Psoas muscle (tissue), 8 donors: Measurements from ENCODE around the gene INSRR. TPM values are rescaled to one million over a fixed set of nuclear protein-coding genes. Genes with fewer than 3 reads are reported as not detected.

Experiments
- ATAC-seq, 4 donors: fragments of 200-7000 bp; cut with Tn5 transposase; one replicate each; pipeline ENCODE4 v1.9.1; 2020; ENCODE audit warnings: moderate library complexity in 3 of 4, mild to moderate bottlenecking in 2 of 4
- DNase-seq, 2 donors: peaks; one replicate each; pipeline ENCODE4 v3.0.0-alpha.2; 2020
- H3K27ac ChIP-seq: fragments of 200-600 bp; one replicate; pipeline ENCODE4 v1.8.0; 2022
- H3K27me3 ChIP-seq, 3 donors: fragments of 200-600 bp in 1 of 3; one replicate each; pipeline versions ENCODE4 v1.6.1 to v1.8.0; 2013 to 2022; ENCODE audit warnings: low read length in 2 of 3, mild to moderate bottlenecking in 2 of 3, moderate library complexity in 1 of 3; ENCODE audit not compliant: insufficient read depth in 3 of 3
- H3K36me3 ChIP-seq, 2 donors: fragments of 200-600 bp in 1 of 2; one replicate each; pipeline versions ENCODE4 v1.6.1 to v1.8.0; 2013 to 2022; ENCODE audit warnings: low read depth in 1 of 2, mild to moderate bottlenecking in 1 of 2, moderate library complexity in 1 of 2; ENCODE audit not compliant: insufficient read depth in 1 of 2
- H3K4me1 ChIP-seq: fragments of 200-600 bp; one replicate; pipeline ENCODE4 v1.8.0; 2022
- H3K4me3 ChIP-seq: fragments of 200-600 bp; one replicate; pipeline ENCODE4 v1.8.0; 2022; ENCODE audit warnings: mild to moderate bottlenecking
- H3K9me3 ChIP-seq: fragments of 200-600 bp; one replicate; pipeline ENCODE4 v1.8.0; 2022
- WGBS, 3 donors: extraction: QIAGEN DNeasy Blood & Tissue Kit; methylation state at CpG; one replicate each; pipeline versions ENCODE4 v1.1.6 to v1.1.7; 2013; 5-methylcytosine and 5-hydroxymethylcytosine counted together
- intact Hi-C, 2 donors: fragments of 100-400 bp; cut with DNase I; formaldehyde crosslinking; loops; one replicate each; pipeline versions ENCODE4 v1.11.0 to v1.14.2; 2022
- polyA plus RNA-seq, 3 donors: library from polyadenylated mRNA; stranded (reverse); fragments of 200-250 nt; gene quantifications; one replicate each; pipeline ENCODE4 v1.2.3, GENCODE V29; 2013
- total RNA-seq, 4 donors: library from RNA; stranded (reverse); fragmentation: NEBNext Ultra II Directional in 2 of 4; extraction: Animal tissue kit (Norgen Biotek cat#: 25700) in 2 of 4; gene quantifications; one replicate each; pipeline versions ENCODE4 v1.2.1 to v1.2.4, GENCODE V29; 2021 to 2023
- TF ChIP-seq, protein P1 (sequence below): fragments of 200-600 bp; IDR thresholded peaks from one replicate; pipeline ENCODE4 v1.8.0; 2022; ENCODE audit warnings: antibody characterized with exemption
- donor health status: healthy with polysubstance abuse.
- donor health status: DM: no; HTN: no; CAD: no; lungs with moderate emphysema.
- donor health status: Bipolar disorder and iron deficiency.
- donor health status: healthy.
- donor health status: DM: yes; HTN: yes; CAD: no.
- donor health status: DM: no; HTN: no; CAD: no.
- donor health status: DM: no; HTN: no; CAD: no.
- donor health status: DM: yes; HTN: yes; CAD: no.

The INSRR gene
- total and polyA plus RNA-seq, 7 donors = under 0.01 to 0.07 TPM; not detected in 5

DNA sequence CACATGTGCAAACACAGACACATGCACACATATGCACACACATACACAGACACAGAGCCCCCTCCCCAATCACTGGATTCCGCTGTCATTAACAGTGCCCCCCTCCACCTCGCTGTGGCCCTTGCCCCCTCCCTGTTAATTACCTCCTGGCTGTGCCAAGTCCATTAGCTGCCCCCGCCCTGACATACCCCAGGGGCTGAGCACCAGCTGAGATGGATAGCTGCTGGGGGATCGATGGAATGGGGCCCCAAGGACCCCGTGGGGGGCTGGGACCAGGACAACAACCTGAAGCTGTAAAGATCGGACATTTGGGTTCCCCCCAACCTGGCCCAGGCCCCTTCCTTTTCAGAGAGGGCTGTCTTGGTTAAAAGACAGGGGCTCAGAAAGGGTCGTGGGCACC is 25.0 kb upstream of the INSRR start:
- ATAC-seq = no peak
- intact Hi-C loops = loop anchor here (2.0 to 10.0 kb wide), 3 partner anchors 43 to 189 kb away; no protein-coding TSS in a partner anchor
- no peak overlapping the region for H3K27ac ChIP-seq
- WGBS, 3 donors = 59 to 70% (median 65%) methylated on average over 7 of the region's 7 CpGs
- no peaks in the 10 kb centered on the region for H3K4me1 ChIP-seq
- TF ChIP-seq, protein P1, sequence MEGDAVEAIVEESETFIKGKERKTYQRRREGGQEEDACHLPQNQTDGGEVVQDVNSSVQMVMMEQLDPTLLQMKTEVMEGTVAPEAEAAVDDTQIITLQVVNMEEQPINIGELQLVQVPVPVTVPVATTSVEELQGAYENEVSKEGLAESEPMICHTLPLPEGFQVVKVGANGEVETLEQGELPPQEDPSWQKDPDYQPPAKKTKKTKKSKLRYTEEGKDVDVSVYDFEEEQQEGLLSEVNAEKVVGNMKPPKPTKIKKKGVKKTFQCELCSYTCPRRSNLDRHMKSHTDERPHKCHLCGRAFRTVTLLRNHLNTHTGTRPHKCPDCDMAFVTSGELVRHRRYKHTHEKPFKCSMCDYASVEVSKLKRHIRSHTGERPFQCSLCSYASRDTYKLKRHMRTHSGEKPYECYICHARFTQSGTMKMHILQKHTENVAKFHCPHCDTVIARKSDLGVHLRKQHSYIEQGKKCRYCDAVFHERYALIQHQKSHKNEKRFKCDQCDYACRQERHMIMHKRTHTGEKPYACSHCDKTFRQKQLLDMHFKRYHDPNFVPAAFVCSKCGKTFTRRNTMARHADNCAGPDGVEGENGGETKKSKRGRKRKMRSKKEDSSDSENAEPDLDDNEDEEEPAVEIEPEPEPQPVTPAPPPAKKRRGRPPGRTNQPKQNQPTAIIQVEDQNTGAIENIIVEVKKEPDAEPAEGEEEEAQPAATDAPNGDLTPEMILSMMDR = no peak
- H3K9me3 ChIP-seq = no peaks in the 10 kb centered on the region
- peaks cover 0 to 7% (median 3%) of the 10 kb centered on the region in 3 donors for H3K27me3 ChIP-seq
- no peaks in the 10 kb centered on the region for H3K36me3 ChIP-seq
- H3K4me3 ChIP-seq = no peak overlapping the region
- no peak for DNase-seq

DNA sequence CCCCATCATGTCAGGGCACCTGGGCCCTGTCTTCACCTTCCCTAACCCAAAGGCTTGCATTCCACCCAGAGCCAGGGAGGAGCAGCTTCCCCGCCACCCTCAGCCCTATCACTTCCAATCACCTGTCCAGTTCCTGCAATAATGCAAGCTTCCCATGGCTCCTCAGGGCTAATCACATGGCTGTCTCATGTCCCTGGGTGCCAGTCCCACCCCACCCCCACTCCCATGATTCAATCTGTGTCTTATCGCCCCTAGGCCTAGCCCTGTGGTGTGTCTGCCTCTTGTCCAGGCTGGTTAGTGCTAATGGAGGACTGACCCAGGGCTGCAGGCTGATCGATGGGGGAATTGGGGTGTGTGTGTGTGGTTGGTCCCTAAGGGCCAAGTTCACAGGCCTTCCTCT is 23.6 kb upstream of the INSRR start:
- Histone ChIP-seq H3K9me3 (no peaks in the 10 kb centered on the region), H3K27me3 (peaks cover 0 to 7% (median 0%) of the 10 kb centered on the region in 3 donors), H3K36me3 (no peaks in the 10 kb centered on the region), H3K27ac (no peak overlapping the region), H3K4me1 (no peaks in the 10 kb centered on the region), H3K4me3 (no peak overlapping the region)
- no peak for ATAC-seq
- TF ChIP-seq, protein P1 = no peak
- intact Hi-C loops = loop anchor here (10.0 kb wide), 2 partner anchors 168 to 188 kb away; no protein-coding TSS in a partner anchor
- WGBS, 3 donors = 71 to 78% (median 78%) methylated on average over 3 of the region's 3 CpGs
- no peak for DNase-seq

DNA sequence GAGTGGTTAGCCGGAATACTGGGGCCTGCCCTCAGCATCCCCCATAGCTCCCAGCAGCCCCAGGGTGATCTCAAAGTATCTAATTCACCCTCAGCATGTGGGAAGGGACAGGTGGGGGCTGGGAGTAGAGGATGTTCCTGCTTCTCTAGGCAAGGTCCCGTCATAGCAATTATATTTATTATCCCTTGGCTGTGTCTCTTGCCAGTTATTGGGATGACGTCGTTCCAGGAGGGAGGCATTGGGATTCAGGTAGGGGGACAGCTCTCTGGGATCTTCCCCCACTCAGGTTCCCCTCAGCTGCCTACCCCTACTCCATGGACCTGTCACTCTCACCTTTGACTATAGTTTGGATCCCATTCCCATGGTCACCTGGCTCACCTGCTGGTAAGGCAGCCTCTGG is 22.7 kb upstream of the INSRR start:
- Histone ChIP-seq H3K36me3 (no peaks in the 10 kb centered on the region), H3K4me3 (no peak overlapping the region), H3K27ac (no peak overlapping the region), H3K9me3 (no peaks in the 10 kb centered on the region), H3K27me3 (peaks cover 0 to 5% (median 0%) of the 10 kb centered on the region in 3 donors), H3K4me1 (no peaks in the 10 kb centered on the region)
- TF ChIP-seq, protein P1 = no peak
- intact Hi-C loops = loop anchor here (10.0 kb wide), 2 partner anchors 167 to 187 kb away; no protein-coding TSS in a partner anchor
- DNase-seq = no peak
- 55 to 71% (median 60%) methylated on average over 4 of the region's 4 CpGs for WGBS, 3 donors
- ATAC-seq = no peak

DNA sequence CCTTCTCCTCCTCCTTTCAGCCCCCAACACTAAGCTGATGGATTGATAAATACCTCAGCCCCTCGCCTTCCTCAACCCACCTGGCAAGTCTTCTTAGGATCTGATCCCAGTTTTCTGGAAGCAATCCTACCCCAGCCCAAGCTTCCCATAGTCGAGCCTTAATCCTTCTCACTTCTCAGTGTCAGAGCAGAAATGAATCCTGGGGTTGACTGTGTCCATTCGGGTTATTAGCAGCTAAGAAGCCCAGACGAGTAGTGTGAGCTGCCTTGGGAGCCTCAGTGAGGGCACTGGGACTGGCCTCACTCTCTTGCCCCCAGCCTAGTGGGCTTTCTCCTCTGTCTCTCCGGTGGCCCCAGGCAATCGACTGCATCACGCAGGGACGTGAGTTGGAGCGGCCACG is 22.2 kb upstream of the INSRR start:
- intact Hi-C loops = loop anchor here (10.0 kb wide), 2 partner anchors 166 to 186 kb away; no protein-coding TSS in a partner anchor
- Histone ChIP-seq H3K4me3 (no peak overlapping the region), H3K4me1 (no peaks in the 10 kb centered on the region), H3K27ac (no peak overlapping the region), H3K36me3 (no peaks in the 10 kb centered on the region), H3K27me3 (peaks cover 0 to 5% (median 0%) of the 10 kb centered on the region in 3 donors), H3K9me3 (no peaks in the 10 kb centered on the region)
- 43 to 50% (median 49%) methylated on average over 10 of the region's 10 CpGs for WGBS, 3 donors
- DNase-seq = no peak
- ATAC-seq = no peak
- TF ChIP-seq, protein P1 = no peak

- WGBS, 3 donors = 58 to 65% (median 61%) methylated on average over 5 of the region's 5 CpGs
- H3K27me3 ChIP-seq = peaks cover 0 to 5% (median 0%) of the 10 kb centered on the region in 3 donors
These were observed 21.6 kb upstream of the INSRR start for GRCh38 chr1:156880473-156880872.

More at GRCh38 chr1:156880473-156880872, 21.6 kb upstream of the INSRR start:
- Histone ChIP-seq H3K4me1 (no peaks in the 10 kb centered on the region), H3K27ac (no peak overlapping the region), H3K4me3 (no peak overlapping the region), H3K36me3 (no peaks in the 10 kb centered on the region), H3K9me3 (no peaks in the 10 kb centered on the region)
- intact Hi-C loops = loop anchor here (10.0 kb wide), 2 partner anchors 166 to 186 kb away; no protein-coding TSS in a partner anchor
- TF ChIP-seq, protein P1 = no peak
- ATAC-seq (no peak), DNase-seq (no peak)
